Transverse colon (tissue), 4 donors: Measurements from ENCODE around the gene THOP1. TPM values are rescaled to one million over a fixed set of nuclear protein-coding genes. Genes with fewer than 3 reads are reported as not detected.

Source experiments
- DNase-seq: peaks from one replicate; pipeline ENCODE4 v3.0.0-alpha.2; 2019
- H3K27ac ChIP-seq, 4 donors: fragments of 200-600 bp; sonication (generic); 2 replicates each; pipeline ENCODE4 v1.5.1; 2016 to 2018; ENCODE audit warnings: inconsistent platforms in 4 of 4
- H3K27me3 ChIP-seq: fragments of 200-600 bp; sonication (generic); 2 replicates; pipeline ENCODE4 v1.5.1; 2017; ENCODE audit warnings: inconsistent platforms
- H3K36me3 ChIP-seq, 4 donors: fragments of 200-600 bp; sonication (generic); 2 replicates each; pipeline ENCODE4 v1.5.1; 2017 to 2019; ENCODE audit warnings: inconsistent platforms in 4 of 4
- H3K4me1 ChIP-seq, 4 donors: fragments of 200-600 bp; sonication (generic); 2 replicates each; pipeline ENCODE4 v1.5.1; 2017 to 2020; ENCODE audit warnings: inconsistent platforms in 4 of 4
- H3K4me3 ChIP-seq, 4 donors: fragments of 200-600 bp; sonication (generic); 1 replicate in 1 of 4; 2 replicates in 3 of 4; pipeline versions ENCODE4 v1.5.1 to v1.6.1; 2017 to 2019; ENCODE audit warnings: inconsistent platforms in 4 of 4
- H3K9me3 ChIP-seq, 2 donors: fragments of 200-600 bp; sonication (generic); 2 replicates each; pipeline ENCODE4 v1.5.1; 2017 to 2019; ENCODE audit warnings: inconsistent platforms in 2 of 2
- EP300 ChIP-seq: sonication (generic); formaldehyde crosslinking; IDR thresholded peaks from one replicate; pipeline ENCODE4 v1.6.1; 2017; ENCODE audit warnings: antibody characterized with exemption, low read depth
- POLR2A ChIP-seq: fragments of 450-650 bp; IDR thresholded peaks from one replicate; pipeline ENCODE4 v1.6.1; 2016; ENCODE audit warnings: antibody characterized with exemption, mild to moderate bottlenecking, moderate library complexity
- POLR2AphosphoS5 ChIP-seq, 3 donors: sonication (generic); formaldehyde crosslinking; IDR thresholded peaks; one replicate each; pipeline ENCODE4 v1.6.1; 2016; ENCODE audit warnings: antibody characterized with exemption in 3 of 3
- WGBS, 2 donors: methylation state at CpG; one replicate each; pipeline ENCODE4 v1.1.5; 2018; ENCODE audit warnings: low coverage in 1 of 2; 5-methylcytosine and 5-hydroxymethylcytosine counted together
- in situ Hi-C, 4 donors: fragments of 200-750 bp; cut with MboI; loops; one replicate each; pipeline versions ENCODE4 v1.15.0 to v1.15.1; 2017; ENCODE audit warnings: low sequenced_read_pairs in 3 of 4, low pct_ligation_motif_present in 1 of 4, low pct_unique_long_range_greater_than_20kb in 1 of 4
- intact Hi-C: fragments of 100-400 bp; cut with DNase I; formaldehyde crosslinking; loops from one replicate; pipeline ENCODE4 v1.15.1; 2023; ENCODE audit warnings: low total_unique reads
- total RNA-seq, 4 donors: library from RNA; depleted of rRNA; stranded (reverse); fragments of >200 nt; gene quantifications; one replicate each; pipeline ENCODE4 v1.1.0, GENCODE V29; 2016
- TF ChIP-seq, protein P1 (sequence below), 5 experiments: fragments of 200-600 bp in 3 of 5; fragments of 450-650 bp in 2 of 5; sonication (generic) in 3 of 5; IDR thresholded peaks; 1 replicate in 2 of 5; 2 replicates in 3 of 5; pipeline ENCODE4 v1.5.1; 2016 to 2017; ENCODE audit warnings: antibody characterized with exemption in 5 of 5, inconsistent platforms in 3 of 5, mild to moderate bottlenecking in 2 of 5, moderate library complexity in 1 of 5

THOP1 gene
- total RNA-seq, 4 donors from 2014 or later, result 32.9 to 149 (median 42.0) TPM

GRCh38 chr19:2846180-2846894 is 61.0 kb downstream of the THOP1 start:
- intact Hi-C loops (no loop called here), in situ Hi-C loops (no loop called here)
- H3K4me3 ChIP-seq, result no peak overlapping the region
- peaks cover 17 to 20% of the 10 kb centered on the region in 2 donors for H3K9me3 ChIP-seq
- no peak for TF ChIP-seq POLR2A
- no peaks in the 10 kb centered on the region for H3K27me3 ChIP-seq
- WGBS, 2 donors, result 79 to 84% methylated on average over 4 to 13 of the region's 13 CpGs
- no peak overlapping the region for H3K27ac ChIP-seq
- H3K36me3 ChIP-seq, result peaks cover 0 to 12% (median 5%) of the 10 kb centered on the region in 4 donors
- H3K4me1 ChIP-seq, result peaks cover 4 to 14% (median 8%) of the 10 kb centered on the region in 4 donors
- DNase-seq, result no peak

- Histone ChIP-seq H3K36me3 (peaks cover 0 to 24% (median 13%) of the 10 kb centered on the region in 4 donors), H3K4me3 (no peak overlapping the region), H3K27me3 (no peaks in the 10 kb centered on the region), H3K9me3 (peaks cover 29 to 32% of the 10 kb centered on the region in 2 donors), H3K27ac (no peak overlapping the region), H3K4me1 (peaks cover under 1 to 7% (median 3%) of the 10 kb centered on the region in 4 donors)
- intact Hi-C loops, result no loop called here
- in situ Hi-C loops, result no loop called here
- no peak for TF ChIP-seq EP300
- TF ChIP-seq, protein P1, sequence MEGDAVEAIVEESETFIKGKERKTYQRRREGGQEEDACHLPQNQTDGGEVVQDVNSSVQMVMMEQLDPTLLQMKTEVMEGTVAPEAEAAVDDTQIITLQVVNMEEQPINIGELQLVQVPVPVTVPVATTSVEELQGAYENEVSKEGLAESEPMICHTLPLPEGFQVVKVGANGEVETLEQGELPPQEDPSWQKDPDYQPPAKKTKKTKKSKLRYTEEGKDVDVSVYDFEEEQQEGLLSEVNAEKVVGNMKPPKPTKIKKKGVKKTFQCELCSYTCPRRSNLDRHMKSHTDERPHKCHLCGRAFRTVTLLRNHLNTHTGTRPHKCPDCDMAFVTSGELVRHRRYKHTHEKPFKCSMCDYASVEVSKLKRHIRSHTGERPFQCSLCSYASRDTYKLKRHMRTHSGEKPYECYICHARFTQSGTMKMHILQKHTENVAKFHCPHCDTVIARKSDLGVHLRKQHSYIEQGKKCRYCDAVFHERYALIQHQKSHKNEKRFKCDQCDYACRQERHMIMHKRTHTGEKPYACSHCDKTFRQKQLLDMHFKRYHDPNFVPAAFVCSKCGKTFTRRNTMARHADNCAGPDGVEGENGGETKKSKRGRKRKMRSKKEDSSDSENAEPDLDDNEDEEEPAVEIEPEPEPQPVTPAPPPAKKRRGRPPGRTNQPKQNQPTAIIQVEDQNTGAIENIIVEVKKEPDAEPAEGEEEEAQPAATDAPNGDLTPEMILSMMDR (IDR thresholded peaks at IDR 0.05), result no peak
- TF ChIP-seq POLR2A, result no peak
- TF ChIP-seq POLR2AphosphoS5 (IDR thresholded peaks at IDR 0.05), result no peak
- WGBS, 2 donors, result 84 to 94% methylated on average over 3 of the region's 3 CpGs
- no peak for DNase-seq
These were observed 62.2 kb downstream of the THOP1 start for GRCh38 chr19:2847507-2847906.

DNA sequence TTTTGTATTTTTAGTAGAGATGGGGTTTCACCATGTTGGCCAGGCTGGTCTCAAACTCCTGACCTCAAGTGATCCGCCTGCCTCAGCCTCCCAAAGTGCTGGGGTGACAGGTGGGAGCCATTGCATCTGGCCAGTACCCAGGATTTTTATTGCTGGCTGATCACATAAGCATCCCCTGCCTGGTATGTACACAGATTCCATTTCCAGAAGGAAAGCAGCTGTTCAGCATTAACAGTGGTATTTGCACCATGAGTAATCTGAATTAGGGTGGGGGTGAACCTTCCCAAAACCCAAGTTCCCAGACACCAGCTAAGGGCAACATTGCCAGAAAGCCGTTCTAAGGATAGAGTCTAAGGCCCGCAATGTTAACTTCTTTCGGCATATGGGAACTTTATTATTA is 63.3 kb downstream of the THOP1 start:
- in situ Hi-C loops, result no loop called here
- Histone ChIP-seq H3K27ac (peak overlapping the region in 1 of 4 donors; percentile 17), H3K9me3 (peaks cover 40 to 43% of the 10 kb centered on the region in 2 donors), H3K4me3 (no peak overlapping the region), H3K4me1 (no peaks in the 10 kb centered on the region), H3K36me3 (peaks cover 0 to 35% (median 21%) of the 10 kb centered on the region in 4 donors), H3K27me3 (no peaks in the 10 kb centered on the region)
- 76% methylated on average over 4 of the region's 4 CpGs; no CpG with 5 or more reads in 1 of the 2 donors for WGBS, 2 donors
- intact Hi-C loops, result no loop called here
- TF ChIP-seq POLR2AphosphoS5 (IDR thresholded peaks at IDR 0.05) (peak in 1 of 3 donors; percentile 49), EP300 (no peak)
- DNase-seq, result no peak

DNA sequence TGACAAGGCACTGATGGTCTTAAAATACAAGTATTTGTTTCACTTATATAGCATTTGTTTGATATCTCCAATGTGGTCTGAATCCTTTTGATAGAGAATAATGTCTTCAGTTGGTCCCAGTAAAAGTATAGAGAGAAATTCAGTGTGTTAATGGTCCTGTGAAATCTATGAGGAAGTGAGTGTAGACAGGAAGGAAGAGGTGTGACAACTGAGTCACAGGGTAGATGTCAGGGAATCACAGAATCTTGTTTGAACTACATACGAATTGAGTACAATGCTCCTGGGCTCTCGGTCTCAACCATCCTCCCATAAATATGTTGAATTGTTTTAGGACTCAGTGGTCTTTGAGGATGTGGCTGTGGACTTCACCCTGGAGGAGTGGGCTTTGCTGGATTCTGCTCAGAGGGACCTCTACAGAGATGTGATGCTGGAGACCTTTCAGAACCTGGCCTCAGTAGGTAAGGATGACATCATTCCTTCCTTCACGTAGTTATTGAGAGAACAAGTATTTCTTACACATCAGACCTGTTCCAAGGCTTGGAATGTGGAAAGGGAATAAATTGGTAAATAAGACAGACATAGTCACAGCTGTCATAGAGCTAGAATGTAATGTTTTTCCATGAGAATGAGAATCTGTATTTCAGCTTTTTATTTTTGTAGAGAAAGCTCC is 65.1 kb downstream of the THOP1 start:
- intact Hi-C loops (no loop called here), in situ Hi-C loops (no loop called here)
- H3K9me3 ChIP-seq, result peaks cover 58 to 60% of the 10 kb centered on the region in 2 donors
- no peak for DNase-seq
- no peaks in the 10 kb centered on the region for H3K27me3 ChIP-seq
- TF ChIP-seq POLR2AphosphoS5 (IDR thresholded peaks at IDR 0.05), result no peak
- peaks cover 0 to 53% (median 22%) of the 10 kb centered on the region in 4 donors for H3K36me3 ChIP-seq
- H3K27ac ChIP-seq, result no peak overlapping the region
- no peaks in the 10 kb centered on the region for H3K4me1 ChIP-seq
- WGBS, 2 donors, result 87 to 94% methylated on average over 3 of the region's 3 CpGs
- no peak overlapping the region for H3K4me3 ChIP-seq

GRCh38 chr19:2852598-2852997 is 67.3 kb downstream of the THOP1 start:
- intact Hi-C loops (no loop called here), in situ Hi-C loops (no loop called here)
- Histone ChIP-seq H3K4me1 (no peaks in the 10 kb centered on the region), H3K4me3 (no peak overlapping the region), H3K36me3 (peaks cover 0 to 59% (median 22%) of the 10 kb centered on the region in 4 donors), H3K9me3 (peaks cover 70 to 71% of the 10 kb centered on the region in 2 donors), H3K27me3 (no peaks in the 10 kb centered on the region), H3K27ac (no peak overlapping the region)
- TF ChIP-seq EP300 (no peak), POLR2A (no peak), POLR2AphosphoS5 (IDR thresholded peaks at IDR 0.05) (no peak)
- TF ChIP-seq, protein P1 (IDR thresholded peaks at IDR 0.05), result no peak
- WGBS, 2 donors, result 95 to 96% methylated on average over 8 to 10 of the region's 10 CpGs
- DNase-seq, result no peak
